Transverse colon (tissue), 4 donors: ENCODE results near the gene SAMD5. TPM values are rescaled to one million over a fixed set of nuclear protein-coding genes. Genes with fewer than 3 reads are reported as not detected.
A peak's percentile ranks its signal among the peaks of the same experiment; 100 is the strongest.

Experiments used
- DNase-seq: peaks from one replicate; pipeline ENCODE4 v3.0.0-alpha.2; 2019
- H3K27ac ChIP-seq, 4 donors: fragments of 200-600 bp; sonication (generic); 2 replicates each; pipeline ENCODE4 v1.5.1; 2016 to 2018; ENCODE audit warnings: inconsistent platforms in 4 of 4
- H3K27me3 ChIP-seq: fragments of 200-600 bp; sonication (generic); 2 replicates; pipeline ENCODE4 v1.5.1; 2017; ENCODE audit warnings: inconsistent platforms
- H3K36me3 ChIP-seq, 4 donors: fragments of 200-600 bp; sonication (generic); 2 replicates each; pipeline ENCODE4 v1.5.1; 2017 to 2019; ENCODE audit warnings: inconsistent platforms in 4 of 4
- H3K4me1 ChIP-seq, 4 donors: fragments of 200-600 bp; sonication (generic); 2 replicates each; pipeline ENCODE4 v1.5.1; 2017 to 2020; ENCODE audit warnings: inconsistent platforms in 4 of 4
- H3K4me3 ChIP-seq, 4 donors: fragments of 200-600 bp; sonication (generic); 1 replicate in 1 of 4; 2 replicates in 3 of 4; pipeline versions ENCODE4 v1.5.1 to v1.6.1; 2017 to 2019; ENCODE audit warnings: inconsistent platforms in 4 of 4
- H3K9me3 ChIP-seq, 2 donors: fragments of 200-600 bp; sonication (generic); 2 replicates each; pipeline ENCODE4 v1.5.1; 2017 to 2019; ENCODE audit warnings: inconsistent platforms in 2 of 2
- EP300 ChIP-seq: sonication (generic); formaldehyde crosslinking; IDR thresholded peaks from one replicate; pipeline ENCODE4 v1.6.1; 2017; ENCODE audit warnings: antibody characterized with exemption, low read depth
- POLR2A ChIP-seq: fragments of 450-650 bp; IDR thresholded peaks from one replicate; pipeline ENCODE4 v1.6.1; 2016; ENCODE audit warnings: antibody characterized with exemption, mild to moderate bottlenecking, moderate library complexity
- POLR2AphosphoS5 ChIP-seq, 3 donors: sonication (generic); formaldehyde crosslinking; IDR thresholded peaks; one replicate each; pipeline ENCODE4 v1.6.1; 2016; ENCODE audit warnings: antibody characterized with exemption in 3 of 3
- WGBS, 2 donors: methylation state at CpG; one replicate each; pipeline ENCODE4 v1.1.5; 2018; ENCODE audit warnings: low coverage in 1 of 2; 5-methylcytosine and 5-hydroxymethylcytosine counted together
- in situ Hi-C, 4 donors: fragments of 200-750 bp; cut with MboI; loops; one replicate each; pipeline versions ENCODE4 v1.15.0 to v1.15.1; 2017; ENCODE audit warnings: low sequenced_read_pairs in 3 of 4, low pct_ligation_motif_present in 1 of 4, low pct_unique_long_range_greater_than_20kb in 1 of 4
- intact Hi-C: fragments of 100-400 bp; cut with DNase I; formaldehyde crosslinking; loops from one replicate; pipeline ENCODE4 v1.15.1; 2023; ENCODE audit warnings: low total_unique reads
- total RNA-seq, 4 donors: library from RNA; depleted of rRNA; stranded (reverse); fragments of >200 nt; gene quantifications; one replicate each; pipeline ENCODE4 v1.1.0, GENCODE V29; 2016
- TF ChIP-seq, protein P1 (sequence below), 5 experiments: fragments of 200-600 bp in 3 of 5; fragments of 450-650 bp in 2 of 5; sonication (generic) in 3 of 5; IDR thresholded peaks; 1 replicate in 2 of 5; 2 replicates in 3 of 5; pipeline ENCODE4 v1.5.1; 2016 to 2017; ENCODE audit warnings: antibody characterized with exemption in 5 of 5, inconsistent platforms in 3 of 5, mild to moderate bottlenecking in 2 of 5, moderate library complexity in 1 of 5

Gene SAMD5
- total RNA-seq, 4 donors from 2014 or later, result 1.5 to 7.8 (median 3.7) TPM

DNA sequence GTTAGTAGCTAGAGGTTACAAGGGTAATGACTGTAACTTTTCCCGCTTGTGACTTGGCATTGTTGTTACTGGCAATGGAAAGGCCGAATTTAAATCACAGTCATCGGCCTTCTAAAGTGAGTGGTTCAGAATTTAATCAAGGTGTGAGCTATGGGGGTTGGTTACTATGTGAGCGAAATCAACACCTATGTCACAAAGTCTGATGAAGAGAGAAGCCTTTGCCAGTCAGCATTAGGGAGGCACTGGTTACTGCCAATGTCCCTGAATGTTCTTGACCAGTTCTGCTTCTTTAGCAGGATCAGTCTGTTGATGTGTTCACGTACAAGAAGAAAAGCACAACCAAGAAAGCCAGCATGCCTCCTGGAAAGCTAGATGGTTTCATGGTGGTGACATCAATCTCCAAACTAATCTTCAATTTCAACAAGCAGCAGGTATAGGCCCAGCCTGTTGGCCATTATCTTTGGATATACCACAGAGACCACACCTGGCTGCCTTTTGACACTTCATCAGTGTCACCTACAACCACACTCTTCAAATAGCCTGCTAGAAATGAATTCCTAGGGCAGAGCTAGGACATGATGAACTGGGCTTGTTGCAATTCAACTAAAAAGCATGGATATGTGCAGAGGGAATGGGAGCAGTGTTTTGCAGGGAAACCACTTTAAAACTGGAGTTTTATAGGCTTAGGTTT lies 17.2 kb downstream of the SAMD5 start:
- intact Hi-C loops, result no loop called here
- TF ChIP-seq, protein P1, sequence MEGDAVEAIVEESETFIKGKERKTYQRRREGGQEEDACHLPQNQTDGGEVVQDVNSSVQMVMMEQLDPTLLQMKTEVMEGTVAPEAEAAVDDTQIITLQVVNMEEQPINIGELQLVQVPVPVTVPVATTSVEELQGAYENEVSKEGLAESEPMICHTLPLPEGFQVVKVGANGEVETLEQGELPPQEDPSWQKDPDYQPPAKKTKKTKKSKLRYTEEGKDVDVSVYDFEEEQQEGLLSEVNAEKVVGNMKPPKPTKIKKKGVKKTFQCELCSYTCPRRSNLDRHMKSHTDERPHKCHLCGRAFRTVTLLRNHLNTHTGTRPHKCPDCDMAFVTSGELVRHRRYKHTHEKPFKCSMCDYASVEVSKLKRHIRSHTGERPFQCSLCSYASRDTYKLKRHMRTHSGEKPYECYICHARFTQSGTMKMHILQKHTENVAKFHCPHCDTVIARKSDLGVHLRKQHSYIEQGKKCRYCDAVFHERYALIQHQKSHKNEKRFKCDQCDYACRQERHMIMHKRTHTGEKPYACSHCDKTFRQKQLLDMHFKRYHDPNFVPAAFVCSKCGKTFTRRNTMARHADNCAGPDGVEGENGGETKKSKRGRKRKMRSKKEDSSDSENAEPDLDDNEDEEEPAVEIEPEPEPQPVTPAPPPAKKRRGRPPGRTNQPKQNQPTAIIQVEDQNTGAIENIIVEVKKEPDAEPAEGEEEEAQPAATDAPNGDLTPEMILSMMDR (IDR thresholded peaks at IDR 0.05), result no peak
- TF ChIP-seq POLR2AphosphoS5 (IDR thresholded peaks at IDR 0.05) (no peak), EP300 (no peak), POLR2A (no peak)
- H3K36me3 ChIP-seq, result no peaks in the 10 kb centered on the region
- H3K9me3 ChIP-seq, result no peaks in the 10 kb centered on the region
- no peak overlapping the region for H3K4me3 ChIP-seq
- H3K4me1 ChIP-seq, result peaks cover 0 to 10% (median 0%) of the 10 kb centered on the region in 4 donors
- WGBS, 2 donors, result 89 to 92% methylated on average over 5 of the region's 5 CpGs
- no peak overlapping the region for H3K27ac ChIP-seq
- H3K27me3 ChIP-seq, result no peaks in the 10 kb centered on the region
- DNase-seq, result no peak
- in situ Hi-C loops, result no loop called here

DNA sequence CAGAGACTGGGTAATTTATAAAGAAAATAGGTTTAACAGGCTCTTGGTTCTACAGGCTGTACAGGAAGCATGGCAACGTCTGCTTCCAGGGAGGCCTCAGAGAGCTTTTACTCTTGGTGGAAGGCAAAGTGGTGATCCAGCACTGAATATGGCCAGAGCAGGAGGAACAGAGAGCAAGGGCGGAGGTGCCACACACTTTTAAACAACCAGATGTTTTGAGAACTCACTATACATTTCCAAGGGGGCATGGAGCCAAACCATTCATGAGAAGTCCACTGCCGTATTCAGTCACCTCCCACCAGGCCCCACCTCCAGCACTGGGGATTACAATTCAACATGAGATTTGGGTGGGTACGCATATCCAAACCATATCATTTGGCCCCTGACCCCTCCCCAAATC lies 18.7 kb downstream of the SAMD5 start:
- intact Hi-C loops, result no loop called here
- Histone ChIP-seq H3K4me3 (no peak overlapping the region), H3K4me1 (peaks cover 0 to 17% (median 0%) of the 10 kb centered on the region in 4 donors), H3K27me3 (no peaks in the 10 kb centered on the region), H3K27ac (no peak overlapping the region), H3K36me3 (no peaks in the 10 kb centered on the region), H3K9me3 (no peaks in the 10 kb centered on the region)
- in situ Hi-C loops, result no loop called here
- TF ChIP-seq POLR2A (no peak), POLR2AphosphoS5 (IDR thresholded peaks at IDR 0.05) (no peak), EP300 (no peak)
- TF ChIP-seq, protein P1 (IDR thresholded peaks at IDR 0.05), result no peak
- 84 to 91% methylated on average over 3 to 4 of the region's 4 CpGs for WGBS, 2 donors
- no peak for DNase-seq

DNA sequence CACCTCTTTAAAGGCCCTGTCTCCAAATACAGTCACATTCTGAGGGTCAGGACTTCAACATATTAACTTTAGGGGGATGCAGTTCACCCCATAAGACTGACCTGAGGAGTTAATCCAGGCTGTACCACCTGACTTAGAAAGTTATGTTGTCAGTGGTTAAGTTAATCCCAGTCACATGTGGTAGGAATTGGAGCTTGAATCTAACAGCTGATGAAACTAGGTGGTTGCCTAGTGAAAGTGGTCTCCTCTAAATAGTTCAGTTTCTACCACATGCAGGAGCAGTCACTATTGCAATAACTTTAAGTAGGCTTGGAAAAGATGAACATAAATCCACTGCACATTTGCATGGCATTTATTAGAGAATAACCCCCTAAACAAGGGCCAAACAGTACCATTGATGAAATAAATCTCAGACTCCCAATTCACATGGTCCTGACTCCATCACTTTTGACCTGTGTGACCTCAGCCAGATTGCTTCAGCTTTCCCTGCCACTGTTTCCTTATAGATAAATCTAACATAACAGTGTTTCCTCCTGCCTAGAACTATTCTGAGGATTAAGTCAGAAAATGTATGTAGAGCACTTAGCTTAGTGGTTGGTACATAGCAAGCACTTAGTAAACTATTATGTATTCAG lies 20.1 kb downstream of the SAMD5 start:
- peaks cover 0 to 17% (median 0%) of the 10 kb centered on the region in 4 donors for H3K4me1 ChIP-seq
- intact Hi-C loops (no loop called here), in situ Hi-C loops (no loop called here)
- no peaks in the 10 kb centered on the region for H3K9me3 ChIP-seq
- H3K27ac ChIP-seq, result no peak overlapping the region
- H3K27me3 ChIP-seq, result no peaks in the 10 kb centered on the region
- H3K4me3 ChIP-seq, result no peak overlapping the region
- no peaks in the 10 kb centered on the region for H3K36me3 ChIP-seq
- DNase-seq, result no peak
- TF ChIP-seq POLR2AphosphoS5 (IDR thresholded peaks at IDR 0.05) (no peak), EP300 (no peak), POLR2A (no peak)
- TF ChIP-seq, protein P1 (IDR thresholded peaks at IDR 0.05), result no peak

DNA sequence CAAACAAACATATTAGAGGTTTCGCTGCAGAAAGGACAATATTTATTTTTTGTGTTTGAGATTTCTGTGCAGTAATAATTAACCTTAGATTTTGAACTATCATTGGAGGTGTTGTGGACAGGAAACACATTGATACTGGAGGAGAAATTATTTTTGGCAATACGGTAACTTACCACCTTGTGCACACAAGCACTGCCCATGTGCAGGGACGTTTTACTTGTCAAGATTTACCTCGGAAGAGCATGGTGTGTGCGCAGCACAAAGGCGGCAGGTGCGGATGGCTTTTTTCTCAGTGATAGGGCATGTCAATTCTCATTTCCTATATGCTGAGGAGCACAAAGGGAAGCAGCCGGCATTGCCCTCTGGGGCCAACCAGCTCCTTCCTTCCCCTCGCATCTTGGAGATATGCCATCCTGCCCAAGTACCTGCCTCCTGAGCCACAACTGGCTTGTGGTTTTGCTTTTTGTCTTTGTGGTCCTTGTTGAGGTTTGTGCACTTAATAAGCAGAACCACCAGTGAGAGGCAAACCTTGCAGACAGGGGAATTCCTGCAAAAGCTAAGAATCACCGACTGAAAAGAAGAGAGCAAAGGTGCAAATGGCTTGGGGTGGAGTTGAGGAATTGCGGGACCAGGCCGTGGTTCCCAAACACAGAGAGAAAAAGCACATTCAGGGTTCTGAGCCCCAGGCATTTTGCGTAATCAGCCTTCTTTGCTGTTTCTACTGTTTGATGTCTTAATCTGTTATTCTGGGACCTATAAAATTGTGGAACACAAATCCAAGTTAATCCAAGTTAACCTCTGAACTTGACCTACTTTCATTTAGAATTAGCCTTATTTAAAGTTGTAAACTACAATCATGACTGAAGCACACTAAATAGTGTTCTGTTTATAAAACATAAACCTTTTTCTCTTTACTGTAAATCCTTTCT lies 21.9 kb downstream of the SAMD5 start:
- peak overlapping the region in 3 of 4 donors; percentile 23 to 50 (median 38) for H3K27ac ChIP-seq
- no peaks in the 10 kb centered on the region for H3K27me3 ChIP-seq
- peak; percentile 32 for DNase-seq
- intact Hi-C loops (no loop called here), in situ Hi-C loops (no loop called here)
- TF ChIP-seq POLR2A (no peak), EP300 (no peak), POLR2AphosphoS5 (IDR thresholded peaks at IDR 0.05) (no peak)
- TF ChIP-seq, protein P1 (IDR thresholded peaks at IDR 0.05), result no peak
- no peaks in the 10 kb centered on the region for H3K36me3 ChIP-seq
- no peaks in the 10 kb centered on the region for H3K9me3 ChIP-seq
- H3K4me3 ChIP-seq, result peak overlapping the region in 1 of 4 donors; percentile 0
- 30 to 39% methylated on average over 11 to 13 of the region's 13 CpGs for WGBS, 2 donors
- peaks cover 0 to 17% (median 0%) of the 10 kb centered on the region in 4 donors for H3K4me1 ChIP-seq
